Measurements from ENCODE around the gene TNFSF4. TPM values are rescaled to one million over a fixed set of nuclear protein-coding genes. Genes with fewer than 3 reads are reported as not detected.
A peak's percentile ranks its signal among the peaks of the same experiment; 100 is the strongest.

TNFSF4 gene
- total RNA-seq, 1 donor from 2014 or later: 2.8 TPM

DNA sequence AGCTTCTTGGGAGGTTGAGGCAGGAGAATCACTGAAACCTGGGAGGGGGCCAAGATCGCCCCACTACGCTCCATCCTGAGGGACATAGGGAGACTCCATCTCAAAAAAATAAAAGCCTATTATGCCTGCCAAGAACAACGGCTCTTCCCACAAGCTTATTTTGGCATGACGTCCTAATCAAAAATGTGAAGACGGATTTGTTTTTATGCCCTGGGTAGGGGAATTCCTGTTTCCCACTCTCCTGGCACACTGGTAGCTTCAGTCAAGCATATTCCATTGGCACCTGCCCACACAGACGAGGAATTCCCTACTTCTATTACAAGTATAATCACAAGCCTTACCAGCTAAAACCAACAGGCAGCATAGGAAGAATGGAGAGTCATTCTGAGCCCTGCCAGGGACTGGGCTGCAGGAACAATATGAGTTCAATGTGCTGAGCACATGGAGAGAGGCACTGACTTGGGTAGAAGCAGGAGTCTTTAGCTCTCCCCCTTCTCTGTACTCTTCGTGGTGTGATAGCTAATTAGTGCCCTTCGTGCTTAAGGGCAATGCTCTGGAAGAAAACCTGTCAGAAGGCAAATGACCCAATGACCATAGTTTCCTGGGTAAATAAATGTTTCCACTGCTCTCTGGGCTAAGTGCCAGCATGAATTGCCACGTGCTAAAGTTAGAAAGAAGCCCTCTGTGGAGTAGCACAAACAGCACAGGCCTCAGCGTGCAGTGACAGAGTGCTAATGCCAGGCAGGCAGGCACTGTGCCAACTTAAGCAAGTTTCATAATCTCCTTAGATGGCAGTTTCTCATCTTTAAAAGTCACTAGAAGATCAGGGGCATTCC, 16.8 kb downstream of the TNFSF4 start:
- peaks cover 10% of the 10 kb centered on the region for H3K9me3 Mint-ChIP-seq
- no peak for DNase-seq (ENCODE audit: low spot score in 2 of 2, unreplicated experiment in 2 of 2)
- no peak for TF ChIP-seq CTCF (IDR thresholded peaks at IDR 0.05; ENCODE audit: unreplicated experiment)
- H3K4me1 Mint-ChIP-seq: peaks cover 16% of the 10 kb centered on the region
- no peak overlapping the region for H3K4me3 Mint-ChIP-seq
- peaks cover 2% of the 10 kb centered on the region for H3K36me3 Mint-ChIP-seq
- no peaks in the 10 kb centered on the region for H3K27me3 Mint-ChIP-seq (ENCODE audit: low read depth)
- peak overlapping the region; percentile 78 for H3K27ac Mint-ChIP-seq

DNA sequence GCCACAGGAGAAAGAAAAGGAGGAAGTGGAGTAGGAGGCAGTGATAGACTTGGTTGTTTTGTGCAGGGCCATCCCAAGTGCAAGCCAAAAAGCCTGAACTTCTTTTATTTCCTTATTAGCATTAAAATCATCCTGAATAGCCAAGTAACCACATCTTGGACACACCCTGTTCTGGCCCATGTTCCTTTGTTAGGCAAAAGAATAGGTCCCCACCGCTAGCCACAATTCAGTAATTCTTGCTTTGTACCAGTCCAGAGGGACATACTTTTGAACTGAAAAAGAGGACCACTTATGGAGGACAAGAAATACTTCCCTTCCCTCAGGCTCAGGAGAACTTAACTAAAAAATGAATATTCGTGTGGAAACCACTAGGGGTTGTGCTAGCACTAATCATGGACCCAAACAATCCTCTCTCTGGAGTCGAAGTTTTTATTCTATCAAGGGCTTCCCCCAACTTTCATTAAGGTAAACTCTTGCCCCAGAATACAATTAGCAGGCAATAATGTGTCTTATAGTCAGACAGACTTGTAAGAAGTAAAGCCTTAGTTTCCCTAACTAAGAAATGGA, 19.4 kb downstream of the TNFSF4 start:
- Mint-ChIP-seq H3K4me1 (peaks cover 16% of the 10 kb centered on the region), H3K27me3 (ENCODE audit: low read depth) (no peaks in the 10 kb centered on the region), H3K9me3 (peaks cover 7% of the 10 kb centered on the region), H3K4me3 (no peak overlapping the region), H3K27ac (no peak overlapping the region), H3K36me3 (peaks cover 2% of the 10 kb centered on the region)
- no peak for DNase-seq (ENCODE audit: low spot score in 2 of 2, unreplicated experiment in 2 of 2)
- TF ChIP-seq CTCF (IDR thresholded peaks at IDR 0.05; ENCODE audit: unreplicated experiment): no peak

GRCh38 chr1:173181791-173182190, 25.3 kb downstream of the TNFSF4 start:
- Mint-ChIP-seq H3K36me3 (peaks cover 6% of the 10 kb centered on the region), H3K4me1 (peaks cover 3% of the 10 kb centered on the region), H3K27me3 (ENCODE audit: low read depth) (no peaks in the 10 kb centered on the region), H3K9me3 (peaks cover 21% of the 10 kb centered on the region), H3K27ac (no peak overlapping the region), H3K4me3 (no peak overlapping the region)
- no peak for DNase-seq (ENCODE audit: low spot score in 2 of 2, unreplicated experiment in 2 of 2)
- TF ChIP-seq CTCF (IDR thresholded peaks at IDR 0.05; ENCODE audit: unreplicated experiment): no peak

GRCh38 chr1:173176246-173176645, 30.9 kb downstream of the TNFSF4 start:
- TF ChIP-seq CTCF (IDR thresholded peaks at IDR 0.05; ENCODE audit: unreplicated experiment): no peak
- peaks cover 19% of the 10 kb centered on the region for H3K36me3 Mint-ChIP-seq

DNA sequence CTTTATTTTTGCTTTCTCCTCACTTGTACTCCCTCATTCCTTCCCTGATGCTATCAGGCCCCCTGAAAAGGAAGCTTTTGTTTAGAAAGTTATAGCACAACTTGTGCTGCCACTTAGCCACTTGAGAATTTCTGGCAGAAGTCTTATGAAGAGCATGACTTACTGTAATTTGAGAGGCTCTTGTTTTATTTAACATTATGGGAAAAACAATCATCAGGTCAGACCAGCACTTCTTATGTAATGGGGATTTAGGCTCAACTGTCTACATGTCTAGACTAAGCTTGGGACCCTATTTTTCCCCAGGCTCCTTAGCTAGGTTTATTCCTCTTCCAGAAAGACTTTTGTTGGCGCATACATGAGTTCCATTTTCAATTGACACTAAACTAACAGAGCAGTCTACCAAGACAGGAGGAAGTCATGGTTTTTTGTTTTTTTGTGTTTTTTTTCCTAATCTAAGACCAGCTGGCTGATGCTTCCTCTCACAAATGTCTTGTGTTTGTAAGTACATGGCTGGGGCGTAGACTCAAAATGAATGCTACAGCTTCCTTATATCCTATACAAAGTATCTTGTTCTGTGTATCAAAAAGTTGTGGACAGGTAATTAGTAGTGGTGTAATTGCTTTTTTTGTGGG, 31.5 kb downstream of the TNFSF4 start:
- no peaks in the 10 kb centered on the region for H3K4me1 Mint-ChIP-seq
- H3K27ac Mint-ChIP-seq: no peak overlapping the region
- DNase-seq (ENCODE audit: low spot score in 2 of 2, unreplicated experiment in 2 of 2): no peak
- no peaks in the 10 kb centered on the region for H3K27me3 Mint-ChIP-seq (ENCODE audit: low read depth)
- peaks cover 19% of the 10 kb centered on the region for H3K36me3 Mint-ChIP-seq
- TF ChIP-seq CTCF (IDR thresholded peaks at IDR 0.05; ENCODE audit: unreplicated experiment): no peak
- no peak overlapping the region for H3K4me3 Mint-ChIP-seq
- peaks cover 76% of the 10 kb centered on the region for H3K9me3 Mint-ChIP-seq

More at GRCh38 chr1:173176246-173176645, 30.9 kb downstream of the TNFSF4 start:
- H3K27me3 Mint-ChIP-seq (ENCODE audit: low read depth): no peaks in the 10 kb centered on the region
- DNase-seq (ENCODE audit: low spot score in 2 of 2, unreplicated experiment in 2 of 2): no peak
- no peak overlapping the region for H3K4me3 Mint-ChIP-seq
- H3K4me1 Mint-ChIP-seq: no peaks in the 10 kb centered on the region
- H3K27ac Mint-ChIP-seq: no peak overlapping the region
- H3K9me3 Mint-ChIP-seq: peaks cover 71% of the 10 kb centered on the region
